Cerebellar nuclear complex (tissue), 1 donor: ENCODE data around the gene UGT2A2.

ENCODE experiments used
- DNase-seq, 2 experiments: peaks; one replicate each; lab custom pipeline; 2025; lab: John Stamatoyannopoulos, UW

Gene UGT2A2

GRCh38 chr4:69576251-69576877 is 63.1 kb downstream of the UGT2A2 start:
- no peak for DNase-seq

- no peak for DNase-seq
These were observed 70.7 kb downstream of the UGT2A2 start for GRCh38 chr4:69568787-69569186.

GRCh38 chr4:69563424-69563823 is 76.0 kb downstream of the UGT2A2 start:
- no peak for DNase-seq

GRCh38 chr4:69549651-69550050 is 89.8 kb downstream of the UGT2A2 start:
- DNase-seq, result no peak

- no peak for DNase-seq
These were observed 93.2 kb downstream of the UGT2A2 start for GRCh38 chr4:69546134-69546765.
